HepG2 (cell line): Measurements from ENCODE around the gene WDR18. TPM values are rescaled to one million over a fixed set of nuclear protein-coding genes. Genes with fewer than 3 reads are reported as not detected.

Experiments
- ATF1 ChIP-seq: IDR thresholded peaks from 2 replicates; pipeline ENCODE4 v1.6.1; 2016; ENCODE audit warnings: mild to moderate bottlenecking, control low read depth
- BRD4 ChIP-seq: sonication (generic); formaldehyde crosslinking; IDR thresholded peaks from 2 replicates; pipeline ENCODE4 v1.4.0; 2020; ENCODE audit warnings: missing genetic modification reagents
- ETV6 ChIP-seq: sonication (generic); formaldehyde crosslinking; conservative IDR thresholded peaks from 2 replicates; pipeline ENCODE4 v1.4.0; 2020; ENCODE audit warnings: missing genetic modification reagents
- GABPB1 ChIP-seq: IDR thresholded peaks from 2 replicates; pipeline ENCODE4 v1.6.1; 2016; ENCODE audit warnings: mild to moderate bottlenecking, missing genetic modification reagents, moderate library complexity, missing compliant biosample characterization
- JDP2 ChIP-seq: sonication (generic); formaldehyde crosslinking; IDR thresholded peaks from 2 replicates; pipeline ENCODE4 v1.8.1; 2022; ENCODE audit warnings: missing genetic modification reagents, borderline replicate concordance
- KDM2A ChIP-seq: sonication (generic); formaldehyde crosslinking; IDR thresholded peaks from 2 replicates; pipeline ENCODE4 v1.4.0; 2020; ENCODE audit warnings: low read depth, missing genetic modification reagents, borderline replicate concordance
- MTF2 ChIP-seq: sonication (generic); formaldehyde crosslinking; IDR thresholded peaks from 2 replicates; pipeline ENCODE4 v1.5.0; 2020; ENCODE audit warnings: missing genetic modification reagents, borderline replicate concordance
- MXD4 ChIP-seq: IDR thresholded peaks from 2 replicates; pipeline ENCODE4 v1.6.1; 2016; ENCODE audit warnings: mild to moderate bottlenecking, missing biosample characterization, missing genetic modification reagents
- PCBP2 ChIP-seq: fragments of 200-400 bp; formaldehyde crosslinking; optimal IDR thresholded peaks from 2 replicates; pipeline ENCODE3; 2018; ENCODE audit warnings: low read length, low read depth; ENCODE audit not compliant: poor library complexity, severe bottlenecking
- PHB2 ChIP-seq: fragments of 450-650 bp; IDR thresholded peaks from 2 replicates; pipeline ENCODE4 v1.6.1; 2018; ENCODE audit not compliant: partially characterized antibody
- RBM39 ChIP-seq: fragments of 200-400 bp; formaldehyde crosslinking; IDR thresholded peaks from one replicate; pipeline ENCODE4 v1.6.1; 2018; ENCODE audit warnings: antibody characterized with exemption, mild to moderate bottlenecking, low read depth, low read length; ENCODE audit not compliant: poor library complexity, severe bottlenecking
- RFXAP ChIP-seq: sonication (generic); formaldehyde crosslinking; IDR thresholded peaks from 2 replicates; pipeline ENCODE4 v1.4.0; 2020; ENCODE audit warnings: missing genetic modification reagents, borderline replicate concordance
- SALL1 ChIP-seq: sonication (generic); formaldehyde crosslinking; IDR thresholded peaks from 2 replicates; pipeline ENCODE4 v1.8.0; 2022; ENCODE audit warnings: mild to moderate bottlenecking, missing genetic modification reagents
- TCF12 ChIP-seq, 2 experiments: fragments of 450-650 bp in 1 of 2; sonication (generic) in 1 of 2; formaldehyde crosslinking in 1 of 2; IDR thresholded peaks; 2 replicates each; pipeline versions ENCODE4 v1.6.1 to v1.8.0; 2017 to 2022; ENCODE audit warnings: antibody characterized with exemption in 1 of 2, mild to moderate bottlenecking in 1 of 2, missing genetic modification reagents in 1 of 2, moderate library complexity in 1 of 2
- WIZ ChIP-seq: sonication (generic); formaldehyde crosslinking; IDR thresholded peaks from 2 replicates; pipeline ENCODE4 v1.5.1; 2020; ENCODE audit warnings: mild to moderate bottlenecking, missing genetic modification reagents
- ZFY ChIP-seq: sonication (generic); formaldehyde crosslinking; IDR thresholded peaks from 2 replicates; pipeline ENCODE4 v1.4.0; 2020; ENCODE audit warnings: missing genetic modification reagents
- ZNF674 ChIP-seq: sonication (generic); formaldehyde crosslinking; IDR thresholded peaks from 2 replicates; pipeline ENCODE4 v1.5.0; 2020; ENCODE audit warnings: low read depth, mild to moderate bottlenecking, missing genetic modification reagents
- ZNF788 ChIP-seq: sonication (generic); formaldehyde crosslinking; IDR thresholded peaks from 2 replicates; pipeline ENCODE4 v1.5.0; 2020; ENCODE audit warnings: mild to moderate bottlenecking, missing genetic modification reagents, borderline replicate concordance
- ZNF891 ChIP-seq: sonication (generic); formaldehyde crosslinking; IDR thresholded peaks from 2 replicates; pipeline ENCODE4 v1.5.0; 2020; ENCODE audit warnings: mild to moderate bottlenecking, missing genetic modification reagents
- polyA plus RNA-seq, 8 experiments: library from polyadenylated mRNA; depleted of rRNA in 3 of 8; stranded (reverse) in 7 of 8; unstranded in 1 of 8; fragments of >200 nt; fragmentation: Illumina TruSeq in 4 of 8; extraction: Trizol in 4 of 8; gene quantifications; 2 replicates each; pipeline versions ENCODE4 v1.2.1 to v1.2.3, GENCODE V29; 2011 to 2016; ENCODE audit warnings: low read depth in 4 of 8, missing spikeins in 1 of 8, mixed read lengths in 1 of 8; ENCODE audit not compliant: insufficient read depth in 1 of 8
- total RNA-seq, 5 experiments: library from RNA; depleted of rRNA; stranded (reverse); fragments of >200 nt; fragmentation: Illumina TruSeq; extraction: Trizol; gene quantifications; 2 replicates each; pipeline ENCODE4 v1.2.3, GENCODE V29; 2016; ENCODE audit warnings: low read depth in 1 of 5
- TF ChIP-seq, protein P1 (sequence below): sonication (generic); formaldehyde crosslinking; IDR thresholded peaks from 2 replicates; pipeline ENCODE4 v1.5.1; 2020; ENCODE audit warnings: missing genetic modification reagents, mild to moderate bottlenecking, borderline replicate concordance
- TF ChIP-seq, protein P2 (sequence below): sonication (generic); formaldehyde crosslinking; IDR thresholded peaks from 2 replicates; pipeline ENCODE4 v1.5.0; 2020; ENCODE audit warnings: missing genetic modification reagents
- TF ChIP-seq, protein P3 (sequence below): sonication (generic); formaldehyde crosslinking; IDR thresholded peaks from 2 replicates; pipeline ENCODE4 v1.4.0; 2020; ENCODE audit warnings: mild to moderate bottlenecking, missing genetic modification reagents, borderline replicate concordance
- TF ChIP-seq, protein P4 (sequence below): sonication (generic); formaldehyde crosslinking; IDR thresholded peaks from 2 replicates; pipeline ENCODE4 v1.5.1; 2020; ENCODE audit warnings: mild to moderate bottlenecking, missing genetic modification reagents, moderate library complexity

The WDR18 gene
- total and polyA plus RNA-seq, 2 of the 13 experiments (the other 11 are each of a cell fraction or from before 2014, with no cell fraction given) = 36.4 to 47.6 TPM

DNA sequence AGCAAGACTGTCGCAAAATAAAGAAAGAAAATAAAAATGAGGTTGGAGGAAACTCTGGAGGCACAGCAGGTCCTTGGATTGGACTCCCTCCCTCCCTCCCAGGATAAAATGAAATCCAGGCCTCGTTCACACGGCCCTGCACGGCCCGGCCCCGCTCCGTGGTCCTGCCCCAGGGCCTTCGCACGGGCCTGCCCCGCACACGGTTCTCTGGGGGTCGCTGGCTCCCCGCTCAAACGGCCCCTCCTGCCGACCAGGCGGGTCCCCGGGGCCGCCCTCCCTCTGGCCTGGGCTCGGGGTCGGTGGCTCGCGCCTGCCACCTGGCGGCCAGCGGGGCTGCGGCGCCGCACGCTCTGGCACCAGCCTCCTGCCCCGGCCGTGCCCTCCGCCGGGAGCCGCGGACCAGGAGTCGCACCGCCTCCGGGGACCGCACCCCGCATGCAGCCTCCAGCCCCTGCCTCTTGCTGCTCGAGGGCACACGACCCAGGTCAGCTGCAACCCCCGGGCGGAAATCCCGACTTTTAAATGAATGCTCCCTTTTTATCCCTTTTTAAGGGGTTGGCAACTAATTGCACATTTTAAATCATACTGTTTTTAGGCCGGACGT lies 1.5 kb upstream of the WDR18 start (continued):
- TF ChIP-seq, protein P1, sequence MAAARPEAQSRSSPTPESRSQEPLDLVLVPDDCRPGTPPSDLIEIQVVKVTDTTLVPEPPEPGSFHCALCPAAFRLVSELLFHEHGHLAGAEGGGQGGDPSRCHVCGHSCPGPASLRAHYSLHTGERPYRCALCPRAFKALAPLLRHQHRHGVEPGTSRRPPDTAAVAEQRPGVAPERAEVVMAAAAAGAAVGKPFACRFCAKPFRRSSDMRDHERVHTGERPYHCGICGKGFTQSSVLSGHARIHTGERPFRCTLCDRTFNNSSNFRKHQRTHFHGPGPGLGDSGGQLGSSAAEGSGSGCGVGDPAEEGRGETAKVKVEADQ (CRISPR knock-in tag) = no peak; the same call in 1 of the 2 replicates
- TF ChIP-seq WIZ (no peak), ZNF788 (CRISPR knock-in tag) (no peak; the same call in 1 of the 2 replicates), ETV6 (CRISPR knock-in tag) (no peak), MTF2 (CRISPR knock-in tag) (no peak), GABPB1 (CRISPR knock-in tag) (peak; percentile 56; the same call in 1 of the 2 replicates), ZFY (CRISPR knock-in tag) (peak; percentile 57), KDM2A (peak; percentile 15; the same call in 1 of the 2 replicates), SALL1 (CRISPR knock-in tag) (peak; percentile 70), PCBP2 (no peak), BRD4 (CRISPR knock-in tag) (no peak), TCF12 (IDR thresholded peaks at IDR 0.05) (no peak), TCF12 (CRISPR knock-in tag; IDR thresholded peaks at IDR 0.05) (peak; percentile 44; the same call in 1 of the 2 replicates), RBM39 (no peak), ZNF891 (CRISPR knock-in tag) (peak; percentile 48; the same call in 1 of the 2 replicates), JDP2 (CRISPR knock-in tag) (no peak), PHB2 (no peak), MXD4 (CRISPR knock-in tag) (no peak), ATF1 (CRISPR knock-in tag) (no peak), ZNF674 (CRISPR knock-in tag) (no peak), RFXAP (CRISPR knock-in tag) (no peak)
- TF ChIP-seq, protein P2, sequence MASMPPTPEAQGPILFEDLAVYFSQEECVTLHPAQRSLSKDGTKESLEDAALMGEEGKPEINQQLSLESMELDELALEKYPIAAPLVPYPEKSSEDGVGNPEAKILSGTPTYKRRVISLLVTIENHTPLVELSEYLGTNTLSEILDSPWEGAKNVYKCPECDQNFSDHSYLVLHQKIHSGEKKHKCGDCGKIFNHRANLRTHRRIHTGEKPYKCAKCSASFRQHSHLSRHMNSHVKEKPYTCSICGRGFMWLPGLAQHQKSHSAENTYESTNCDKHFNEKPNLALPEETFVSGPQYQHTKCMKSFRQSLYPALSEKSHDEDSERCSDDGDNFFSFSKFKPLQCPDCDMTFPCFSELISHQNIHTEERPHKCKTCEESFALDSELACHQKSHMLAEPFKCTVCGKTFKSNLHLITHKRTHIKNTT (CRISPR knock-in tag) = no peak
- TF ChIP-seq, protein P3, sequence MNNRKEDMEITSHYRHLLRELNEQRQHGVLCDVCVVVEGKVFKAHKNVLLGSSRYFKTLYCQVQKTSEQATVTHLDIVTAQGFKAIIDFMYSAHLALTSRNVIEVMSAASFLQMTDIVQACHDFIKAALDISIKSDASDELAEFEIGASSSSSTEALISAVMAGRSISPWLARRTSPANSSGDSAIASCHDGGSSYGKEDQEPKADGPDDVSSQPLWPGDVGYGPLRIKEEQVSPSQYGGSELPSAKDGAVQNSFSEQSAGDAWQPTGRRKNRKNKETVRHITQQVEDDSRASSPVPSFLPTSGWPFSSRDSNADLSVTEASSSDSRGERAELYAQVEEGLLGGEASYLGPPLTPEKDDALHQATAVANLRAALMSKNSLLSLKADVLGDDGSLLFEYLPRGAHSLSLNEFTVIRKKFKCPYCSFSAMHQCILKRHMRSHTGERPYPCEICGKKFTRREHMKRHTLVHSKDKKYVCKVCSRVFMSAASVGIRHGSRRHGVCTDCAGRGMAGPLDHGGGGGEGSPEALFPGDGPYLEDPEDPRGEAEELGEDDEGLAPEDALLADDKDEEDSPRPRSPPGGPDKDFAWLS (CRISPR knock-in tag) = no peak
- TF ChIP-seq, protein P4, sequence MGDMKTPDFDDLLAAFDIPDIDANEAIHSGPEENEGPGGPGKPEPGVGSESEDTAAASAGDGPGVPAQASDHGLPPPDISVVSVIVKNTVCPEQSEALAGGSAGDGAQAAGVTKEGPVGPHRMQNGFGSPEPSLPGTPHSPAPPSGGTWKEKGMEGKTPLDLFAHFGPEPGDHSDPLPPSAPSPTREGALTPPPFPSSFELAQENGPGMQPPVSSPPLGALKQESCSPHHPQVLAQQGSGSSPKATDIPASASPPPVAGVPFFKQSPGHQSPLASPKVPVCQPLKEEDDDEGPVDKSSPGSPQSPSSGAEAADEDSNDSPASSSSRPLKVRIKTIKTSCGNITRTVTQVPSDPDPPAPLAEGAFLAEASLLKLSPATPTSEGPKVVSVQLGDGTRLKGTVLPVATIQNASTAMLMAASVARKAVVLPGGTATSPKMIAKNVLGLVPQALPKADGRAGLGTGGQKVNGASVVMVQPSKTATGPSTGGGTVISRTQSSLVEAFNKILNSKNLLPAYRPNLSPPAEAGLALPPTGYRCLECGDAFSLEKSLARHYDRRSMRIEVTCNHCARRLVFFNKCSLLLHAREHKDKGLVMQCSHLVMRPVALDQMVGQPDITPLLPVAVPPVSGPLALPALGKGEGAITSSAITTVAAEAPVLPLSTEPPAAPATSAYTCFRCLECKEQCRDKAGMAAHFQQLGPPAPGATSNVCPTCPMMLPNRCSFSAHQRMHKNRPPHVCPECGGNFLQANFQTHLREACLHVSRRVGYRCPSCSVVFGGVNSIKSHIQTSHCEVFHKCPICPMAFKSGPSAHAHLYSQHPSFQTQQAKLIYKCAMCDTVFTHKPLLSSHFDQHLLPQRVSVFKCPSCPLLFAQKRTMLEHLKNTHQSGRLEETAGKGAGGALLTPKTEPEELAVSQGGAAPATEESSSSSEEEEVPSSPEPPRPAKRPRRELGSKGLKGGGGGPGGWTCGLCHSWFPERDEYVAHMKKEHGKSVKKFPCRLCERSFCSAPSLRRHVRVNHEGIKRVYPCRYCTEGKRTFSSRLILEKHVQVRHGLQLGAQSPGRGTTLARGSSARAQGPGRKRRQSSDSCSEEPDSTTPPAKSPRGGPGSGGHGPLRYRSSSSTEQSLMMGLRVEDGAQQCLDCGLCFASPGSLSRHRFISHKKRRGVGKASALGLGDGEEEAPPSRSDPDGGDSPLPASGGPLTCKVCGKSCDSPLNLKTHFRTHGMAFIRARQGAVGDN (CRISPR knock-in tag) = peak; percentile 91
